Left hindlimb (tissue), 1 donor: ENCODE data around the gene NATD1.
"Not testable (repeated sequence)": the region's sequence is repeated elsewhere in the genome, so short reads cannot be mapped to it uniquely, and the experiment has no call there.

ENCODE experiments used
- DNase-seq: peaks from one replicate; pipeline ENCODE4 v3.0.0-alpha.2; 2018

The NATD1 gene

DNA sequence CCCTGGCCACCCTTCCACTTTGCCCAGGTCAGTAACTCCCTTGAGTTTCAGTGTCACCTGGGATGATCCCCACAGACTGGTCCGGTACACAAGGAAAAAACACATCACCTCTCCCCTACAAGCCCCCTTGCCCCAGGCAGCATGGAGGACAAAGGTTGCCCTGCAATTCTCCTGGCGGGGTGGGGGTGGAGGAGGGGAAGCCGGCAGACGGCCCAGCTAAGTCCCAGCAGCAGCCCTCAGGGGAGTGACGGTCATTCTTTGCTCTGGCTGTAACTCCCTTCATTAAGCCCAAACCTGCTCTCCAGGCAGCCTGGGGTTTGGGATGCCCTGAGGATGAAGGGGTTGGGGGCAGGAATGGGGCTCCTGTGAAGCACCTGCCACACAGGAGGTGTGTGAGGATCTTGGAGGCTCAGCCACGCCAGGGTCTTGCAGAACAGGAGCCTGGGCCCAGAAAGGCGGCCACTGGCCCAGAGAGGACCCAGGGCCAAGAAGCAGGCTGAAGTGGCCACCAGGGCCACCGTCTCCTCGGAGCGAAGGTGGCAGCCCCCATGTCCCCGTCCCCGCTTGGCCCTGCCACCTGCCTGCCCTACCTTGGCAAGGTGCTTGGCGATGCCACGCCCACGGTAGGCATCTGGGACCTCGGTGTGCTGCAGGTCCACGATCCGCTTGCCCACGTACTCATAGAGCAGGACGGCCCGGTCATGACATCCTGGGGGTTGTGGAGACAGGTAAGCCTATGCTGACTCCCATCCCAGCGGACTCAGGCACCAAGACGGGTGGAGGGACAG, 9.5 kb downstream of the NATD1 start:
- DNase-seq = no peak

DNA sequence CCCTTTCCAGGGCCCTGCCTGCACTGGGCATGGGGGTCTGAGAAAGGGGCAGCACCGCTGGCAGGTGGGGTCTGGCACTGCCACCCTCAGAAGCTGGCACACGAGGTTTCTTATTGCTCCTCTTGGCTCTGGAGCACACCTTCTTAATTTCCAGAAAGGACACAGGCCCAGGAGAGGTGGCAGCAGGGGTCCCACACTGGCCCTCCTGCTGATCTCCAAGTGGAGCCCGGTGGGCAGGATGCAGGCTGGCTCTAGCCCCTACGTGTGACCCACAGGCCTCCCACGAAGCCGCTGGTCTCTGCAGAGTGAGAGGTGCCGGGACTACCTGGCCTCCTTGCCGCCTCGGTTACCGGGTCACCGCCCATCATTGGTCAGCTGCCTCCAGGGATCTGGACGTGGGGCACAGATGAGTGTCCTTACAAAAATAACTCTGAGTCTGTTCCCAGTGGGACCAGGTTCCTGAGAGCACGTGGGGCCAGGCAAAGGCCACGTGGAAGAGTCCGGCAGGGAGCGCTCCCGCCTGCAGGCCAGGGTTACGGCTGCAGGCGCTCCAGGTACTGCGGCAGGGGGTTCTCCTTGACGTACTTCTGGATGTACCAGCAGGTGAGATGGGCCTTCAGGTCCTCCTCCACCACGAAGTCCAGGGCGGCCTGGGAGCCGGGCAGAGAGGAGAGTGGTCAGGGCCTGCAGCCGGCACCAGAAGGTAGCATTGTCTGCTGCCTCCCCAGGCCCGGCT, 10.3 kb downstream of the NATD1 start:
- no peak for DNase-seq

DNA sequence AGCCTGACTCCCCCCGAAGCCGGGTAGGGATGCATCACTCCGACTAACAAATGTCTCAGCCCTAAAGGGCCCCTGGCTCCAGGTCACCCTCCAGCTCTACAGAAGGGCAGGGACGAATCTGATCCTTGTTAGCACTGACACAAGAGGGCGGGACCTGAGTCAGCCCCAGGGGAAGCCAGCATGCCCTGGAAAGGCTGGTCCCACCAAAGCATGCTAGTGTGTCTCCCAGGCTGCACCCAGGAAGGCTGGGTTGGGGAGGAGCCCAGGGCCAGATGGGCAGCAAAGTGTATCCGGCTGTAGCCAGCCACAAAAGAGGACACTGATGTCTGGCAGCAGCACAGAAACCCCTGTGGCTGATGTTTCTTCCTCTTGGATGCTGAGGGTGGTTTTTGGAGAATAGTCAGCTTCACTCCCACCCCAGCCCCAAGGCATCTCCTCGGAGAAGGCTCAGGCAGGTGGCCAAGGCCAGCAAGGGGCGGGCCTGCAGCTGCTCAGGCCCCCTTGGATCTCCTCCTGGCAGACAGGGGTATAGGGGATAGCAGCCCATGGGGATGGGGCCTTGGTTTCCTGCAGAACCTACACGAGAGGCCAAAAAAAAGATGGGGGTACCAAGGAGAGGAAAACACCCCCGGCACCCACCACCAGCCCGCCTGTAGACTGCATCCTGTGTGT, 11.0 kb downstream of the NATD1 start:
- no peak for DNase-seq

DNA sequence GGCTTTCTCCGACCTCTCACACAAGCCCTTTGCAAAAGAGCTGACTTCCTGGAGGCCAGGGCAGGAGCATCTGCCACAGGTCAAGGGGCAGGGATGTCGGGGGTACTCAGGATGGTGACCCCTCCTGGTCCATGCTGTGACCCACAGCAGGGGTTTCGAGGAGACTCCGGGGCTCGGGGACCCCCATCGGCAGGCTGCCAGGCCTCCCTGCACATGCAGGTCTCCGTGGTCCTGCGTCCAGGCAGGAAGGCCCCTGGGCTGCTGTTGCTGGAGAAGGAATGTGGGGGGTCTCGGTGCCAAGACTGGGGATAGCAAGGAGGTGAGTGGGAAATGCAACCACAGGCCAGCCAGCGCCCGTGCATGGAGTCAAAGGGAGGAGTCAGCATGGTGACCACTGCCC, 11.6 kb downstream of the NATD1 start:
- no peak for DNase-seq

DNA sequence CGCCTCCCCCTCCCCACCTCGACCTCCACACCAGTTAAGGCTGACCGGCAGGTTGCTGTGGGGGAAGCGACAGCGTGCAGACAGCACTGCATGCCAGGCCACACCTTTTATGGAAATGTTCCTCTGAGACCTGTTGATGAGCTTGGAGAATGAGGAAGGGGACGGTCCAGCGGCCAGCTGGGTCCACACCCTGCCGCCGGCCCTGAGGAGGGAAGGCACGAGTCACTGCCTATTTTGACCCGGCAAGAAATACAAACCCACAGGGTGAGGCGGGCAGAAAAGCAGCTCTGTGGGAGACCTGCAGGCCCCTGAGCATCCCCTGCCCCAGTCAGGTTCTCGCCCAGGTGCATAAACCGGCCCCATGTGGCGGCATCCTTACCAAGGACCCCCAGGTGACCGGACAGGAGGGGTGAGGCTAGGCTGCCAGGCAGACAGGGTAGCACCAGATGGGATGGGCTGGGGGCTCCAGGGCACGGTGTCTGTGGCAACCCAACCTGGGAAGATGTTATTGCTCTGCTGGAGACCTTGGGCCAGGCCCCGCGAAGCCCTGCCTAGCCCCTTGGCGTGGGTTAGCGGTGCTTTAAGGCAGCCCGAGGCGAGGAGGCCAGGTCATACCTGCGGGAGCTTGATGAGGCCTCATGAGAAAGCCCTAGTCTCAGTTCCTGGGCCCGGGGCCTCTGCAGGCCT, 12.7 kb downstream of the NATD1 start:
- DNase-seq = no peak

DNA sequence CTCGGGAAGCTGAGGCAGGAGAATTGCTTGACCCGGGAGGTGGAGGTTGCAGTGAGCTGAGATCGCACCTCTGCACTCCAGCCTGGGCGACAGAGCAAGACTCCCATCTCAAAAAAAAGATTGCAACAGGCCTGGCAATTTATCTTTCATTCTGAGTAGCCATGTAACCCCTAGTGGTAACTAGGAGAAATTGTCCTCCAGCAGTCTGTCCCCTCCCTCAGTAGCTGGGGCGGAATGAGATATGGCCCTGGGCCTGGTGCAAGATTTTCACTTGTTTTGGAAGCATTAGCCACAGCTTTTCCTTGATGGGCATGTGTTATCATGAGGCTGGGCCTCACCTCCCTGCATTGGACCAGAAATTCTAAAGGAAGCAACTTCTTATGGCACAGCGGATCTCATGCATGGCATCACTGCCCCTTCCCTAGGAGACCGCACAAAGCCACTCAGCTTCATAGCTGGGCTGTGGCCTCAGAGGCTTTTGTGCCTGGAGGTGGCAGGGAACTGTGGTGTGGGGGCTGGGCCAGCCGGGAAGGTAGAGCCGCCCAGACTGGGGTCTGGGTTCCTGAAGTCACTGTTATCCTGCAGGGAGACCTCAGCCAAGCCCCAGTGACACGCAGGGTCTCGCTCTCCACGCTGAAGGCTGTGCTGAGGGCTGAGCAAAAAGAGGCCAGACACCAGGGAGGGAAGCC, 13.4 kb downstream of the NATD1 start:
- no peak for DNase-seq

GRCh38 chr17:21235921-21236320, 17.3 kb downstream of the NATD1 start:
- DNase-seq = no peak

GRCh38 chr17:21233581-21234347, 19.4 kb downstream of the NATD1 start:
- no peak for DNase-seq

- no peak for DNase-seq
Observed at GRCh38 chr17:21232033-21232749, 21.0 kb downstream of the NATD1 start.

DNA sequence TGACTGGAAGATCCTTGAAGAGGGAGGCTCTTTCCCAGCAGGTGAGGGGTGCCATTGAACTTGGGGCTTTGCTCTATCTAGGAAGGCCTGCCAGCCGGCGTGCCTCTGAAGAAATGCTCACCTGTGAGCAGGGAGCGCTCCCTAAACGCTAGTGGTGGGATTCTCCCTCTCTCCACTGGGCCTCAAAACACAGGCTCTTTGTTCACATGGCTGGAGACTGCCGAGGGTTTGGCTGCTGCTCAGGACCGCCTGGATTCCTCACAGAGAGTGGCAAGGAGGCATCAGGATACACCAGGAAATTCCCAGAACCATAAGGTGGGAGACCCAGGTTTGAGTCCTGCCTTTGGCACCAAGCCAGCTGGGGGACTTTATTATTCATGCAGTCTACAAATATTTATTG, 21.7 kb downstream of the NATD1 start:
- DNase-seq = no peak

- DNase-seq = no peak
Observed at GRCh38 chr17:21228845-21229244, 24.4 kb downstream of the NATD1 start.

DNA sequence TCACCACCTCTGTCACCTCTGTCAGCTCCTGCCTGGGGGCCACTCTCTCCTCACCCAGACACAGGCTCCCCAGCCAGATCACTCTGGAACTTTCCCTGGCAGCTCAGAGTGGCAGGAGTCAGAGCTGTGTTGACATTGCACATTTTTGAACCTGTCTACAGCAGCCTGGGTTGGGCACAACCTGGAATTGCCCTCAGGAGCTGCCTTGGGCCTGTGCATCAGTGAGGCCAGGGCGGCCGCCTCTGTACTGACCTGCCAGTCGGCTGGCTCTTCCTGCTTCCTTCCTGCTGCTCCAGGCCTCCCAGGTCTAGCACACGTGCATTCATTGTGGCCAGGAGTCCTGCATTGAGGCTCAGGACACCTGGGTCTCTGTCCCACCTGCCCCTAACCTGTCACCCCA, 25.1 kb downstream of the NATD1 start:
- DNase-seq = no peak

DNA sequence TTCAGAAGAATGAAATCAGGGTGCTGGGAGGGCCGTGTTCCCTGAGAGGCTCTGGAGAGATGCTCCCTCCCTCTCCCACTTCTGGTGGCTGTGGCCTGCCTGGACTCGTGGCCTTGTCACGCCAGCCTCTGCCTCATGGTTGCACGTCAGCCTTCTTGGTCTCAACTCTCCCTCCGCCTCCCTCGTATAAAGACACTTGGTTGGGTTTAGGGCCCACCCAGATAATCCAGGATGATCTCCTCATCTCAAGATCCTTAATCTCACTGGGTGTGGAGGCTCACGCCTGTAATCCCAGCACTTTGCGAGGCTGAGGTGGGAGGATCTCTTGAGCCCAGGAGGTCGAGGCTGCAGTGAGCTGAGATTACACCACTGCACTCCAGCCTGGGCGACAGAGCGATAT, 25.9 kb downstream of the NATD1 start:
- not testable (repeated sequence) for DNase-seq

- no peak for DNase-seq
Observed at GRCh38 chr17:21223086-21223485, 30.1 kb downstream of the NATD1 start.

- DNase-seq = no peak
Observed at GRCh38 chr17:21218831-21219380, 34.3 kb downstream of the NATD1 start.

- no peak for DNase-seq
Observed at GRCh38 chr17:21218101-21218500, 35.1 kb downstream of the NATD1 start.

DNA sequence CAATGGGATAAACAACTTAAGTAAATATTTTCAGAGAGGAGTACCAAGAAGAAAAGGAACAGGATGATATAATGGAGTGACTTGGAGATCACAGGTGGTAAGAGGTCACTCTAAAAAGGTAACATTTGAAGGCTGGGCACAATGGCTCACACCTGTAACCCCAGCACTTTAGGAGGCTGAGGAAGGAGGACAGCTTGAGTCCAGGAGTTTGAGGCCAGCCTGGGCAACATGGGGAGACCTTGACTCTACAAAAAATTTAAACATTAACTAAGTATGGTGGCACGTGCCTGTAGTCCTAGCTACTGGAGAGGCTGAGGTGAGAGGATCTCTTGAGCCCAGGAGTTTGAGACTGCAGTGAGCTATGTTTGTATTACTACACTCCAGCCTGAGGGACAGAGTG, 35.9 kb downstream of the NATD1 start:
- DNase-seq = no peak

GRCh38 chr17:21215935-21216334, 37.3 kb downstream of the NATD1 start:
- no peak for DNase-seq

DNA sequence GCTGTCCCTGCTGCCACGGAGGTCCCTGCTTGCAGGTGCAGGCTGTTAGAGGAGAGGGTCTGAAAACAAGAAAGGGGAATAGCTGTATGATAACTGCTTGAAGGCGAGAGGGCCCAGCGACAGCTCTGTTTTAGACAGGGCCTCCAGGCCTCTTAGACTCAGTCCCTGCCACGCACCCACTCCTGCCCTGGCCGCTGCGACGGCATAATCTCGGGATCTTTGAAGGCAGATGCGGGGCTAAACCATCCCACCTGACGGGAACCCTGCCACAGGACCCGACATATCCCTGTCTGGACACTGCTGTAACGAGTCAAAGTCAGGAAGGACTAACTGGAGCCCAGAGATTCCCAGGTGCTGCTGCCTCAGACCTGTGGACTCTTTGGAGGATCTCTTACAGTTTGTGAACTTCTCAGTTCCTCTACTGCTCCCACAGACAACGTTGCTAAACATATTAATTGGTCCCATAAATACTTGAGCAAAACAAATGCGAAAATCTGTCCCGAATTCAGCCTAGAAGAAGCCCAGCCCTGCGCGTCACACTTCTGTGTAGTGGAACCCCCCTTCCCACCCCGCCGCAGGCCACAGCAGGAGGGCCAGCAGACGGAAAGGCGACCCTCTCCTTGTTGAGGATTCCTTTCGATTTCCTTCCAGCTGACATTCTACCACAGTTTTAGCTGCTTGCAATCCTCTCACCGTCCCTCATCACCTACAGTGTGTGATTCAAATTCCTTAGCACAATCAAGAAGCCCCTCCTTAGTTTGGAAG, 38.3 kb downstream of the NATD1 start:
- no peak for DNase-seq
